Activated CD4-positive, CD25-positive, alpha-beta regulatory T cell treated with anti-CD3 and anti-CD28 coated beads, Interleukin-2, amount 50 U/mL, for 72 hours (primary cell): Measurements from ENCODE around the gene MEOX1.
A peak's percentile ranks its signal among the peaks of the same experiment; 100 is the strongest.
"Not testable (repeated sequence)": the region's sequence is repeated elsewhere in the genome, so short reads cannot be mapped to it uniquely, and the experiment has no call there.

ENCODE experiments used
- DNase-seq: peaks from one replicate; pipeline ENCODE4 v3.0.0; 2021

MEOX1 gene

DNA sequence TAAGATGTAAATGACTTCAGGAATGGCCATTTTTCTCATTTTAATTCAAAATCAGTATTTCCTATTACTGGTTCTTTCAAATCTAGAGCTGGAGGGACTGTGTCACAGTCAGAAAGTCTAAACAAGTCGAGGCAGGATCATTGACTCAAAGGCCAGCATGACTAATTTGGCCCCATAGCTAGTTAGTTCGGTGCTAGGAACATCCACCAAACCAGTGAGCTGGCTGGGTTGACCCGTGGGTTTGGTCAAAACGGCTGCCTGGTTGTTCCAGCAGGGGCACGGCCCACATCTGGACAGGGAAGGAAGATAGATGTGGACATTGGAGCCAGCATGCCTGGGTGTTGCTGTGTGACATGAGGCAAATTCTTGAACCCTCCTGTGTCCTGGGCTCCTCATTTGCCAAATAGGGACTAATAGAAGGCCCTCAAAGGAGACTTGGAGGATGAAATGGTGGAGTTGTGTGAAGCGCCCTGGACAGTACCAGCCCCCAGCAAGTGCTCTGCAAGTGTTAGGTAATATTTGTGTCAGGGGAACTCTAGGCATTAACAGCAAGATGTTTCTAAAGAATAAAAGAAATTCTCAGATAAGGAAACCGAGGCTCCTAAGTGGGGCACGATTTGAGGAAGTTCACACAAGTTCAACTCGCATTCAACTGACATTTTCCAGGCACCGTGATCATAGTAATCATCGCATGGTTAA lies 46.2 kb downstream of the MEOX1 start:
- DNase-seq = no peak

GRCh38 chr17:43614561-43614960 lies 47.2 kb downstream of the MEOX1 start:
- no peak for DNase-seq

GRCh38 chr17:43613917-43614316 lies 47.8 kb downstream of the MEOX1 start:
- DNase-seq = no peak

- no peak for DNase-seq
Measured at GRCh38 chr17:43612515-43612914, 49.2 kb downstream of the MEOX1 start.

DNA sequence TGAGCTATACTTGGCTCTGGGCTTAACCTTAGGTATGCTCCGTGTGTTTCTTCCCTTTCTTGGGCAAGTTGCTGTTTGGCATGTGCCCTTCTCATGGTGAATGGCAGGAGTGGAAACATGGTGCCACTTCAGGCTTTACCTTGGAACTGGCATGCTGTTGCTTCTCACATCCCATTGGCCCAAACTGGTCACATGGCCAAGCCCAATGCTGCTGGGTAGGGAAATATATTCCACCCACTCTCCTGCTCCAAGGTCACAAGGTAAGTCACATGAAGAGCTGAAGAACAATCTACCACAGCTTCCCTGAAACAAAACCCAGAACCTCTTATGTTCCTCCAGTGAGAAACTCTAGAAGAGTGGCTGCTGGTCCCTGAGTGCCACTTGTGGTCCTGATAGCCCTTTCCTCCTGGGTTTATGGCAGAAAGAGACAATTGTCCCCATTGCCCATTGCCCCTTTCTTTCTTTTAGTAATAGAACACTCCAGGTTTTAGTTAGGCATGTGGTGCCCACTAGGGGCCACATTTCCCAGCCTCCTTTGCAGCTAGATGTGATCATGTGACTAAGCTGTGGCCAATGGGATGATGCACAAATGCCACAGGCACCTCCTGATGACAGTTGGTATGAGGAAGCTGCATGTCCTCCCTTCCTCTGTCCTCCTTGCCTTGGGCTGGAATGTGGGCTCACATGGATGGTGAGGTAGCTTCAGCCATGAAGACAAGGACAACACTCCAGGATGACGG lies 50.3 kb downstream of the MEOX1 start:
- DNase-seq = no peak

GRCh38 chr17:43609613-43610385 lies 51.9 kb downstream of the MEOX1 start:
- DNase-seq = no peak

DNA sequence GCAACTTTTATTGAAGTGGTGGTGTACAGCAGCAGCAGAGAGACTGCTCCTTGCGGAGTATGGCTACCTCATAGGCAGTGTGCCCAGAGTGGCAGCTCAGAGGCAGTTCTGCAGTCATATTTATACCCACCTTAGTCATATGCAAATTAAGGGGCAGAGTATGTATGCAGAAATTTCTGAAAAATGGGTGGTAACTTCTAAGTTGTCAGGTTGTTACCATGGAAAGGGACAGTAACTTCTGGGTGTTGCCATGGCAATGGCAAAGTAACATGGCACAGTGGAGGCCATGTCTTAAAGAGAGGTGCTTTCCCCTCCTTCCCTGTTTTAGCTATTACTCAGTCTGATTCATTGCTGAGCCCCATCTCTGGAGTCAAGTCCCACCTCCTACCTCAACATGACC lies 53.4 kb downstream of the MEOX1 start:
- peak; percentile 45 for DNase-seq

DNA sequence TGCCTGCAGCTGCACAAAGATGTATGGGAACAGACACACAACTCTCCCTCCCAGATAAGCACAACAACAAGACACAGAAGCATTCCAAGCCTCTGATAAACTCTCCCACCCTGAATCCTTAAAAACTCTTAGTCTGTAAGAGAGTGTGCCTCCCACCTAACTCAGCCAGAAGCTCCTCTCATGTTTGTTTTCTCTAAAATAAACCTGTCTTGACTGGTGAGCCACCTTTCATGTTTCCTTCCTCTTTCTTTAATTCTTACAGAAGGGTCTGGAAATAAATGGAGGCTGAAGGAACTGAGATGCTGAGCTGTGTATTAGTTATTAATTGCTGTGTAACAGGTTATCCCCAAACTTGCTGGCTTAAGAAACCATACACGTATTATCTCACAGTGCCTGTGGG lies 57.2 kb downstream of the MEOX1 start:
- no peak for DNase-seq

DNA sequence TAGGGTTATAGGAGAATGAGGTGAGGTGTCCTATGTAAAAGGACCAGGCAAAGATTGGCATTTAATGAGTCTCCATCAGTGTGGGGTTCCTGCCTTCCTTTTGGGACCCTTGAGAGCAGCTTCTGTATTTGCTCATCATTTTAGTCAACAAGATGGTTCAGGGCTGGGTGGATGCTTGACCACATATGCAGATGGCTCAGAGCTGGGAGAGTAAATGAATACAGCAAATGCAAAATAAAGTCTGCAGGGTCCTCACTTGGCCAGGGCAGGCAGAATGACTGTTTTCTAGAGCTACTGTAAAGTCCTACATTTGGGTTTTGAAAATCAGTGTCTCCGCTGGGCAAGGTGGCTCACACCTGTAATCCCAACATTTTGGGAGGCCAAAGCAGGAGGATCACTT lies 58.4 kb downstream of the MEOX1 start:
- DNase-seq = no peak

DNA sequence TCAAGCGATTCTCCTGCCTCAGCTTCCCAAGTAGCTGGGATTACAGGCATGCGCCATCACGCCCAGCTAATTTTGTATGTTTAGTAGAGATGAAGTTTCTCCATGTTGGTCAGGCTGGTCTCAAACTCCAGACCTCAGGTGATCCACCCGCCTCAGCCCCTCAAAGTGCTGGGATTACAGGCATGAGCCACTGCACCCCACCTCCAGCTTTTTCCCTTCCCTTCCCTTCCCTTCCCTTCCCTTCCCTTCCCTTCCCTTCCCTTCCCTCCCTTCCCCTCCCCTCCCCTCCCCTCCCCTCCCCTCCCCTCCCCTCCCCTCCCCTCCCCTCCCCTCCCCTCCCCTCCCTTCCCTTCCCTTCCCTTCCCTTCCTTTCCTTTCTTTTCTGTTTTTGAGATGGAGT lies 59.2 kb downstream of the MEOX1 start:
- not testable (repeated sequence) for DNase-seq

GRCh38 chr17:43601280-43602039 lies 60.3 kb downstream of the MEOX1 start:
- DNase-seq = no peak

GRCh38 chr17:43599835-43600234 lies 61.9 kb downstream of the MEOX1 start:
- DNase-seq = no peak

DNA sequence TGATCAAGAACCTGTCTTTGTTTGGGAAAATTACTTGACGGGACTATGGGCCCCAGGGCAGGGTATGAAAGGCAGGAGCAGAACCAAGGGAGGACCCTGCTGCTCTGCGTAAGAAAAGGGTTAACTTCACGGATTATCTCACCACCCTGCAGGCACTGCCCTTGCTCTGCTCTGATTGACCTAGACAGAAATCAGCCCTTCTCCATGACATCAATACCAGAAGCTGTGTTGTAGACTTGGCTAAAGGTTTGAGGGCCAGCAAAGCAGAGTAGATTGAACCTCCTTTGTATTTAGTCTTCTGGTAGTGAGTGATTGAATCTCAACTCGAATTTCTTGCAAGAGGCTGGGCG lies 62.7 kb downstream of the MEOX1 start:
- DNase-seq = no peak

GRCh38 chr17:43598357-43599045 lies 63.2 kb downstream of the MEOX1 start:
- DNase-seq = no peak

GRCh38 chr17:43597624-43598356 lies 63.9 kb downstream of the MEOX1 start:
- no peak for DNase-seq

- no peak for DNase-seq
Measured at GRCh38 chr17:43595466-43595865, 66.3 kb downstream of the MEOX1 start.

DNA sequence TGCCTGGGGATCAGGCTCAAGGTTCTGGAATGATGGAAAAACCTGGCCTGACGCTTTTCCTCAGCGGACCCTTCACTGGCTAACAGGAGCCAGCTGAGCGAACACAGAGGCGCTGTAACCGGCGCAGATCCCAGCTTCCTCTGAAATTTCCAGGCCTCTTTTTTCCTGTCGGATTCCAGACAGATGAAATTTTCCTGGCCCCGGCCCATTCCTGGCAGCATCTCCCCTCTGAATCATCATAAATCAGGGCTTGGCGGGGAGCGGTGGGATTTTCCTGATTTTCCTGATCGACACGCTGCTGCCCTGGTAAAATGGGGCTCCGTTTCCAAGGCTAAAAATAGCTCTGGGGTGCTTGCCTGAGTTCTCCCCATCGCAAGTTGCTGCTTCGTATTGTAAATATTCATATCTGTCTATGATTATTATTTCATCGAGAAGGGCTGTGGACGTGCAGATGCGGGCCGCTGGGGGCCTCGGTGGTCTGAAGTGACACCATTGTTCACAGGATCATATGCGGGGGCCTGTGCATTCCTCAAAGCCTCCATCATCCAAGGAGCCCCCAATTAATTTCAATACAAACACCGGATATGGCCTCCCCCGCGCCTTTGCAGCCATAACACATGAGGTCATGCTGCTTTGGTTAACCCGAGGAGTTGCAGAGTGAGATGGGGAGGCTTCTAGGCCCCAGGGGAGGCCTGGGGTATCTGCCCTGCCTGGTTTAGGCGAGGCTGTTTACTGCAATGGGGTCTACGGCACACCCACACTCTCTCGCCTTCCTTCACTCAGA lies 69.8 kb downstream of the MEOX1 start:
- DNase-seq = no peak

DNA sequence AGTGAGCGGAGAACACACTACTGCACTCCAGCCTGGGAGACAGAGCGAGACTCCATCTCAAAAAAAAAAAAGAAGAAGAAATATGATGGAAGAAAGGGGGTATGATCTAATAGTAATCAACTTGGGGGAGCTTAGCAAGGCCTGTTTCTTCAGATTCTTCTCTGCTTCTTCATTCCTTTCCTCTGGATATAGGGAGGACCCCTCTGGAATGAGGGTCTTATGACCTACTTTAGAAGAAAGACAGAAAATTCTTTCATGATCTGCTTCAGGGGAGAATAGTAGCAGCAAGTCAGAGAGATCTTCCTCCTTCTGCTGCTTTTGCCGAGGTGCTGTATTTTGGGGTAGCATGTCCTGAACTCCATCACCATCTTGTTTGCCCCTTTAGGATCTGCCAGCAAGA lies 70.7 kb downstream of the MEOX1 start:
- no peak for DNase-seq
